ENCODE results near the gene ZMYND11.

Gene ZMYND11

GRCh38 chr10:135132-135600, at the start of gene ZMYND11:
TSS of gene ZMYND11 (plus strand) at chr10:135455. CDS start at chr10:180013, 44,558 bp downstream.
- FAIRE-seq, result no peak

GRCh38 chr10:86031-86430, 49.2 kb upstream of the ZMYND11 start:
- no peak for FAIRE-seq

GRCh38 chr10:87177-88080, 47.8 kb upstream of the ZMYND11 start:
- FAIRE-seq, result no peak

GRCh38 chr10:88253-88652, 47.0 kb upstream of the ZMYND11 start:
- no peak for FAIRE-seq

- FAIRE-seq, result no peak
These were observed 46.0 kb upstream of the ZMYND11 start for GRCh38 chr10:89248-89647.

- FAIRE-seq, result no peak
These were observed 45.1 kb upstream of the ZMYND11 start for GRCh38 chr10:90161-90560.

- FAIRE-seq, result no peak
These were observed 43.9 kb upstream of the ZMYND11 start for GRCh38 chr10:91313-91712.

- no peak for FAIRE-seq
These were observed 43.1 kb upstream of the ZMYND11 start for GRCh38 chr10:92153-92552.

- no peak for FAIRE-seq
These were observed 42.4 kb upstream of the ZMYND11 start for GRCh38 chr10:92846-93245.

- FAIRE-seq, result no peak
These were observed 40.6 kb upstream of the ZMYND11 start for GRCh38 chr10:94613-95012.

GRCh38 chr10:95356-96115, 39.7 kb upstream of the ZMYND11 start:
- no peak for FAIRE-seq

GRCh38 chr10:96466-96865, 38.8 kb upstream of the ZMYND11 start:
- FAIRE-seq, result no peak

- no peak for FAIRE-seq
These were observed 30.8 kb upstream of the ZMYND11 start for GRCh38 chr10:104416-104815.

- no peak for FAIRE-seq
These were observed 30.2 kb upstream of the ZMYND11 start for GRCh38 chr10:104862-105565.

GRCh38 chr10:105806-106205, 29.4 kb upstream of the ZMYND11 start:
- peak; percentile 17 for FAIRE-seq

GRCh38 chr10:106740-107139, 28.5 kb upstream of the ZMYND11 start:
- no peak for FAIRE-seq

GRCh38 chr10:112246-112645, 23.0 kb upstream of the ZMYND11 start:
- peak; percentile 89 for FAIRE-seq

- no peak for FAIRE-seq
These were observed 10.4 kb upstream of the ZMYND11 start for GRCh38 chr10:124874-125273.

- peak; percentile 3 for FAIRE-seq
These were observed 7.4 kb upstream of the ZMYND11 start for GRCh38 chr10:127612-128432.

GRCh38 chr10:129810-130209, 5.4 kb upstream of the ZMYND11 start:
- FAIRE-seq, result no peak

- FAIRE-seq, result peak; percentile 96
These were observed 2.0 kb upstream of the ZMYND11 start for GRCh38 chr10:132946-133898.
